Vagina (tissue), 2 donors: ENCODE data around the gene STON2.

Source experiments
- POLR2A ChIP-seq, 2 donors: fragments of 450-650 bp; IDR thresholded peaks; one replicate each; pipeline ENCODE4 v1.6.1; 2017; ENCODE audit warnings: antibody characterized with exemption in 2 of 2, mild to moderate bottlenecking in 2 of 2, moderate library complexity in 2 of 2
- TF ChIP-seq, protein P1 (sequence below), 3 experiments: fragments of 450-650 bp in 2 of 3; fragments of 200-600 bp in 1 of 3; sonication (generic) in 1 of 3; IDR thresholded peaks; one replicate each; pipeline ENCODE4 v1.5.1; 2017 to 2019; ENCODE audit warnings: antibody characterized with exemption in 3 of 3, mild to moderate bottlenecking in 2 of 3, moderate library complexity in 2 of 3

DNA sequence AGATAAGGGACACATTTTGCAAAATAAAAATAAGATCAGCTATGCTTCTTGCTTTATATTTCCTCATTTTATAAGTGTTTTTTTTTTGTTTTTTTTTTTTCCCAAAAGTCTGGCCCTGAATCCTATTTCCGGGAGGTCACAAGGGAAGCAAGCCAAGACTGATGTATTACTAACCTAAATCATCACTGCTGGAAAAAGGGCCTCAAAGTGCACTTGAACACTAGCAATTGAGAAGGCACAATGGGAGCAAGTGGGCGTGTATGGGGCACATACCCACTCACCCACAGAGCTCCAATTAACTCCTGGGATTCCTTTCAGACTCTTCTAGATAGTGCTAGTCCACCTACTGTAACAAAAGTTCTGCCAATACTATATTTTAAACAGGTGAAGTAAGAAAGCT lies 58.8 kb downstream of the STON2 start:
- TF ChIP-seq, protein P1, sequence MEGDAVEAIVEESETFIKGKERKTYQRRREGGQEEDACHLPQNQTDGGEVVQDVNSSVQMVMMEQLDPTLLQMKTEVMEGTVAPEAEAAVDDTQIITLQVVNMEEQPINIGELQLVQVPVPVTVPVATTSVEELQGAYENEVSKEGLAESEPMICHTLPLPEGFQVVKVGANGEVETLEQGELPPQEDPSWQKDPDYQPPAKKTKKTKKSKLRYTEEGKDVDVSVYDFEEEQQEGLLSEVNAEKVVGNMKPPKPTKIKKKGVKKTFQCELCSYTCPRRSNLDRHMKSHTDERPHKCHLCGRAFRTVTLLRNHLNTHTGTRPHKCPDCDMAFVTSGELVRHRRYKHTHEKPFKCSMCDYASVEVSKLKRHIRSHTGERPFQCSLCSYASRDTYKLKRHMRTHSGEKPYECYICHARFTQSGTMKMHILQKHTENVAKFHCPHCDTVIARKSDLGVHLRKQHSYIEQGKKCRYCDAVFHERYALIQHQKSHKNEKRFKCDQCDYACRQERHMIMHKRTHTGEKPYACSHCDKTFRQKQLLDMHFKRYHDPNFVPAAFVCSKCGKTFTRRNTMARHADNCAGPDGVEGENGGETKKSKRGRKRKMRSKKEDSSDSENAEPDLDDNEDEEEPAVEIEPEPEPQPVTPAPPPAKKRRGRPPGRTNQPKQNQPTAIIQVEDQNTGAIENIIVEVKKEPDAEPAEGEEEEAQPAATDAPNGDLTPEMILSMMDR (IDR thresholded peaks at IDR 0.05) = no peak
- TF ChIP-seq POLR2A (IDR thresholded peaks at IDR 0.05) = no peak
